NCI-H1930 (cell line): ENCODE data around the gene C18orf32.
A peak's percentile ranks its signal among the peaks of the same experiment; 100 is the strongest.
"Not testable (repeated sequence)": the region's sequence is repeated elsewhere in the genome, so short reads cannot be mapped to it uniquely, and the experiment has no call there.

Source experiments
- DNase-seq, 2 experiments: peaks; one replicate each; lab custom pipeline; 2025; lab: John Stamatoyannopoulos, UW

Gene C18orf32

GRCh38 chr18:49486953-49487710 lies at the start of gene C18orf32:
Gene C18orf32 (minus strand): TSS chr18:49487234. CDS start chr18:49483748, 3,486 bp downstream.
- DNase-seq, result peak; percentile 93 to 98

- DNase-seq, result no peak
These were observed 48.0 kb upstream of the C18orf32 start for GRCh38 chr18:49534846-49535601.

- no peak for DNase-seq
These were observed 44.7 kb upstream of the C18orf32 start for GRCh38 chr18:49531678-49532153.

- no peak for DNase-seq
These were observed 42.6 kb upstream of the C18orf32 start for GRCh38 chr18:49529596-49529995.

- DNase-seq, result no peak
These were observed 40.7 kb upstream of the C18orf32 start for GRCh38 chr18:49527631-49528327.

GRCh38 chr18:49525981-49526380 lies 38.9 kb upstream of the C18orf32 start:
- DNase-seq, result no peak

GRCh38 chr18:49524951-49525350 lies 37.9 kb upstream of the C18orf32 start:
- no peak for DNase-seq

- DNase-seq, result no peak
These were observed 37.3 kb upstream of the C18orf32 start for GRCh38 chr18:49524349-49524748.

GRCh38 chr18:49523580-49524093 lies 36.6 kb upstream of the C18orf32 start:
- DNase-seq, result not testable (repeated sequence)

- peak in 1 of 2 experiments; percentile 27 for DNase-seq
These were observed 34.3 kb upstream of the C18orf32 start for GRCh38 chr18:49521216-49521835.

GRCh38 chr18:49520661-49521145 lies 33.7 kb upstream of the C18orf32 start:
- peak in 1 of 2 experiments; percentile 24 for DNase-seq

GRCh38 chr18:49519101-49519971 lies 32.3 kb upstream of the C18orf32 start:
- no peak for DNase-seq

- DNase-seq, result no peak
These were observed 30.4 kb upstream of the C18orf32 start for GRCh38 chr18:49517483-49517882.

GRCh38 chr18:49515516-49515915 lies 28.5 kb upstream of the C18orf32 start:
- no peak for DNase-seq

- not testable (repeated sequence) for DNase-seq
These were observed 28.0 kb upstream of the C18orf32 start for GRCh38 chr18:49515003-49515402.

- no peak for DNase-seq
These were observed 27.5 kb upstream of the C18orf32 start for GRCh38 chr18:49514577-49514976.

- DNase-seq, result not testable (repeated sequence)
These were observed 25.8 kb upstream of the C18orf32 start for GRCh38 chr18:49512876-49513275.

GRCh38 chr18:49510393-49511115 lies 23.5 kb upstream of the C18orf32 start:
- DNase-seq, result peak in 1 of 2 experiments; percentile 45

- DNase-seq, result not testable (repeated sequence)
These were observed 19.4 kb upstream of the C18orf32 start for GRCh38 chr18:49506438-49506837.

- DNase-seq, result no peak
These were observed 16.9 kb upstream of the C18orf32 start for GRCh38 chr18:49503931-49504330.
